H1 (cell line): ENCODE results near the gene OLFML2A. TPM values are rescaled to one million over a fixed set of nuclear protein-coding genes. Genes with fewer than 3 reads are reported as not detected.

Experiments
- CTCF ChIA-PET: fragments of 300-600 bp; sonication (Branson Sonifier 250); formaldehyde crosslinking; loops from one replicate; lab custom pipeline; 2021; ENCODE audit not compliant: partially characterized antibody; lab: Charles Lee
- POLR2A ChIA-PET: fragments of 300-600 bp; sonication (Branson Sonifier 250); formaldehyde crosslinking; loops from one replicate; lab custom pipeline; 2021; ENCODE audit warnings: inconsistent platforms; ENCODE audit not compliant: partially characterized antibody; lab: Charles Lee
- DNase-seq, 2 experiments: peaks; one replicate each; pipeline versions ENCODE4 v3.0.0 to v3.0.0-alpha.2; 2010 to 2022; ENCODE audit warnings: low spot score in 2 of 2, low read depth in 1 of 2, mixed read lengths in 1 of 2
- FAIRE-seq: peaks from 2 replicates; lab custom pipeline; 2011; peaks lifted over from hg19 to GRCh38; lab: Jason Lieb, UNC
- H2AFZ ChIP-seq: 2 replicates; pipeline ENCODE4 v1.8.1; 2012; ENCODE audit warnings: low read length, inconsistent platforms
- H2AK5ac ChIP-seq: 2 replicates; pipeline ENCODE4 v1.6.1; 2013; ENCODE audit warnings: low read depth, low read length
- H2BK120ac ChIP-seq: replicated peaks from 2 replicates; pipeline ENCODE3; 2013; ENCODE audit warnings: low read depth, low read length, inconsistent platforms
- H2BK12ac ChIP-seq: 2 replicates; pipeline ENCODE4 v1.6.1; 2013; ENCODE audit warnings: low read depth, low read length
- H2BK15ac ChIP-seq: 2 replicates; pipeline ENCODE4 v1.6.1; 2013; ENCODE audit warnings: low read length
- H2BK20ac ChIP-seq: 2 replicates; pipeline ENCODE4 v1.6.1; 2013; ENCODE audit warnings: low read length
- H2BK5ac ChIP-seq: 2 replicates; pipeline ENCODE4 v1.6.1; 2013; ENCODE audit warnings: low read depth, low read length
- H3K14ac ChIP-seq: 2 replicates; pipeline ENCODE4 v1.6.1; 2013; ENCODE audit warnings: inconsistent platforms; ENCODE audit not compliant: insufficient read length
- H3K18ac ChIP-seq: 2 replicates; pipeline ENCODE4 v1.6.1; 2013; ENCODE audit warnings: low read length; ENCODE audit errors: extremely low read depth
- H3K23ac ChIP-seq: 2 replicates; pipeline ENCODE4 v1.6.1; 2013; ENCODE audit warnings: inconsistent platforms; ENCODE audit not compliant: insufficient read length
- H3K23me2 ChIP-seq: 2 replicates; pipeline ENCODE4 v1.6.1; 2013; ENCODE audit warnings: low read depth, low read length
- H3K27ac ChIP-seq: 2 replicates; pipeline ENCODE4 v1.6.1; 2011; ENCODE audit warnings: low read depth, low read length, inconsistent platforms
- H3K27me3 ChIP-seq, 4 experiments: replicated peaks in 1 of 4; 1 replicate in 1 of 4; 2 replicates in 3 of 4; pipeline versions ENCODE4 v1.6.1 to v1.8.1; 2011 to 2013; ENCODE audit warnings: low read length in 3 of 4, mild to moderate bottlenecking in 3 of 4, inconsistent platforms in 2 of 4, mixed read lengths in 2 of 4, moderate library complexity in 1 of 4; ENCODE audit not compliant: control insufficient read depth in 3 of 4, insufficient read depth in 3 of 4; ENCODE audit errors: extremely low read depth in 1 of 4
- H3K36me3 ChIP-seq, 4 experiments: 2 replicates each; pipeline versions ENCODE4 v1.6.1 to v1.8.1; 2011 to 2013; ENCODE audit warnings: mild to moderate bottlenecking in 4 of 4, low read length in 3 of 4, moderate library complexity in 2 of 4, control low read depth in 1 of 4, inconsistent platforms in 1 of 4; ENCODE audit not compliant: insufficient read depth in 4 of 4, control insufficient read depth in 2 of 4
- H3K4ac ChIP-seq: replicated peaks from 2 replicates; pipeline ENCODE3; 2013; ENCODE audit warnings: low read length, low read depth, mixed read lengths, inconsistent platforms; ENCODE audit not compliant: insufficient read length
- H3K4me1 ChIP-seq, 4 experiments: replicated peaks in 1 of 4; 1 replicate in 1 of 4; 2 replicates in 3 of 4; pipeline versions ENCODE4 v1.6.1 to v1.8.1; 2011 to 2013; ENCODE audit warnings: low read length in 3 of 4, inconsistent platforms in 2 of 4, mixed read lengths in 1 of 4; ENCODE audit not compliant: insufficient read depth in 4 of 4, control insufficient read depth in 3 of 4
- H3K4me2 ChIP-seq, 2 experiments: 2 replicates each; pipeline versions ENCODE4 v1.6.1 to v1.8.1; 2011 to 2013; ENCODE audit warnings: low read depth in 2 of 2, low read length in 2 of 2, control low read depth in 1 of 2, inconsistent platforms in 1 of 2, mild to moderate bottlenecking in 1 of 2; ENCODE audit not compliant: insufficient read depth in 1 of 2
- H3K4me3 ChIP-seq, 4 experiments: fragments of 200-600, 300-600 bp in 1 of 4; sonication (generic), shearing (Covaris generic), sonication (Bioruptor Twin) in 1 of 4; 2 replicates each; pipeline versions ENCODE4 v1.5.1 to v1.8.1; 2011 to 2016; ENCODE audit warnings: low read length in 4 of 4, low read depth in 3 of 4, control low read depth in 2 of 4, inconsistent platforms in 2 of 4, mild to moderate bottlenecking in 2 of 4, mixed read lengths in 1 of 4, moderate library complexity in 1 of 4; ENCODE audit not compliant: insufficient read depth in 2 of 4; ENCODE audit errors: extremely low read depth in 1 of 4
- H3K56ac ChIP-seq: replicated peaks from 2 replicates; pipeline ENCODE3; 2013; ENCODE audit warnings: low read depth, mild to moderate bottlenecking, mixed read lengths, low read length, inconsistent platforms; ENCODE audit not compliant: insufficient read length
- H3K79me1 ChIP-seq: 2 replicates; pipeline ENCODE4 v1.6.1; 2013; ENCODE audit warnings: low read depth, low read length, control low read depth
- H3K79me2 ChIP-seq, 2 experiments: 2 replicates each; pipeline versions ENCODE4 v1.6.1 to v1.8.1; 2012 to 2013; ENCODE audit warnings: low read length in 2 of 2, mild to moderate bottlenecking in 2 of 2, inconsistent platforms in 1 of 2; ENCODE audit not compliant: insufficient read depth in 2 of 2, control insufficient read depth in 1 of 2
- H3K9ac ChIP-seq, 4 experiments: replicated peaks in 1 of 4; 1 replicate in 1 of 4; 2 replicates in 3 of 4; pipeline versions ENCODE4 v1.6.1 to v1.8.1; 2011 to 2013; ENCODE audit warnings: low read depth in 3 of 4, low read length in 3 of 4, control low read depth in 2 of 4, mild to moderate bottlenecking in 2 of 4, moderate library complexity in 2 of 4, inconsistent platforms in 1 of 4; ENCODE audit errors: extremely low read depth in 1 of 4
- H3K9me3 ChIP-seq, 2 experiments: 2 replicates each; pipeline versions ENCODE4 v1.6.1 to v1.8.1; 2012 to 2013; ENCODE audit warnings: mild to moderate bottlenecking in 2 of 2, moderate library complexity in 2 of 2, control low read depth in 1 of 2, inconsistent platforms in 1 of 2, low read depth in 1 of 2, low read length in 1 of 2, mixed read lengths in 1 of 2; ENCODE audit not compliant: insufficient read depth in 2 of 2
- H4K20me1 ChIP-seq, 2 experiments: replicated peaks in 1 of 2; 2 replicates each; pipeline versions ENCODE3 to v1.8.1; 2011 to 2013; ENCODE audit warnings: inconsistent platforms in 2 of 2, low read length in 2 of 2, mild to moderate bottlenecking in 1 of 2; ENCODE audit not compliant: insufficient read depth in 2 of 2, control insufficient read depth in 1 of 2
- H4K5ac ChIP-seq: 2 replicates; pipeline ENCODE4 v1.6.1; 2013; ENCODE audit warnings: low read length, low read depth, mixed read lengths, inconsistent platforms; ENCODE audit not compliant: insufficient read length
- H4K8ac ChIP-seq: 2 replicates; pipeline ENCODE4 v1.8.0; 2013; ENCODE audit warnings: mild to moderate bottlenecking, moderate library complexity, low read length, inconsistent platforms; ENCODE audit not compliant: insufficient read depth; ENCODE audit errors: extremely low read depth
- H4K91ac ChIP-seq: replicated peaks from 2 replicates; pipeline ENCODE3; 2013; ENCODE audit warnings: low read length, mixed read lengths, inconsistent platforms; ENCODE audit not compliant: insufficient read length
- CBX5 ChIP-seq: fragments of 300-800, 300-1000 bp; sonication (generic); IDR thresholded peaks from 2 replicates; pipeline ENCODE4 v1.7.1; 2016; ENCODE audit warnings: antibody characterized with exemption, low read length, low read depth
- CHD1 ChIP-seq: IDR thresholded peaks from 2 replicates; pipeline ENCODE4 v1.6.1; 2012; ENCODE audit warnings: low read depth, low read length, improper control_type of control experiment
- HDAC2 ChIP-seq, 2 experiments: fragments of 300-600 bp in 1 of 2; sonication (generic) in 1 of 2; IDR thresholded peaks; 2 replicates each; pipeline ENCODE4 v1.6.1; 2011 to 2012; ENCODE audit warnings: low read depth in 2 of 2, low read length in 2 of 2, mild to moderate bottlenecking in 2 of 2, moderate library complexity in 2 of 2, borderline replicate concordance in 1 of 2, inconsistent platforms in 1 of 2
- JUND ChIP-seq: IDR thresholded peaks from 2 replicates; pipeline ENCODE4 v1.6.1; 2011; ENCODE audit warnings: mild to moderate bottlenecking, improper control_type of control experiment, low read length
- KDM1A ChIP-seq: fragments of 200-600, 300-600 bp; sonication (generic); IDR thresholded peaks from 2 replicates; pipeline ENCODE4 v1.7.1; 2016; ENCODE audit warnings: mild to moderate bottlenecking, low read length, borderline replicate concordance
- PHF8 ChIP-seq: fragments of 200-600 bp; sonication (generic); conservative IDR thresholded peaks from 2 replicates; pipeline ENCODE4 v1.7.1; 2012; ENCODE audit warnings: low read depth, mild to moderate bottlenecking, inconsistent platforms, low read length, moderate library complexity
- POU5F1 ChIP-seq: IDR thresholded peaks from 2 replicates; pipeline ENCODE4 v1.6.1; 2011; ENCODE audit warnings: low read depth, mild to moderate bottlenecking, low read length, moderate library complexity
- SAP30 ChIP-seq: fragments of 300-600 bp; sonication (generic); IDR thresholded peaks from 2 replicates; pipeline ENCODE4 v1.7.1; 2012; ENCODE audit warnings: low read length, moderate library complexity, mild to moderate bottlenecking, inconsistent platforms; ENCODE audit not compliant: insufficient read depth, insufficient replicate concordance
- SIX5 ChIP-seq: IDR thresholded peaks from 2 replicates; pipeline ENCODE4 v1.6.1; 2011; ENCODE audit warnings: mild to moderate bottlenecking, low read depth, low read length
- SP2 ChIP-seq: IDR thresholded peaks from 2 replicates; pipeline ENCODE4 v1.6.1; 2012; ENCODE audit warnings: mild to moderate bottlenecking, low read length, inconsistent platforms
- SP4 ChIP-seq: IDR thresholded peaks from 2 replicates; pipeline ENCODE4 v1.6.1; 2012; ENCODE audit warnings: low read length, inconsistent platforms
- SRF ChIP-seq: IDR thresholded peaks from 2 replicates; pipeline ENCODE4 v1.6.1; 2011; ENCODE audit warnings: mild to moderate bottlenecking, low read depth, low read length, moderate library complexity
- TBP ChIP-seq: IDR thresholded peaks from 2 replicates; pipeline ENCODE4 v1.6.1; 2011; ENCODE audit warnings: low read depth, low read length, improper control_type of control experiment
- ZNF274 ChIP-seq: IDR thresholded peaks from 2 replicates; pipeline ENCODE4 v1.7.0; 2012; ENCODE audit warnings: low read length, borderline replicate concordance; ENCODE audit errors: extremely low read depth
- WGBS, 2 experiments: shearing (Covaris generic) in 1 of 2; methylation state at CpG; one replicate each; pipeline versions ENCODE4 v1.1.6 to v1.1.7; 2013 to 2015; ENCODE audit warnings: low lambda C conversion rate in 2 of 2, mixed read lengths in 2 of 2, inconsistent platforms in 1 of 2, low coverage in 1 of 2, missing lambda C conversion rate in 1 of 2; ENCODE audit not compliant: insufficient replicate concordance in 2 of 2, insufficient coverage in 1 of 2, insufficient read length in 1 of 2; ENCODE audit errors: extremely low coverage in 1 of 2, missing lambda C conversion rate in 1 of 2; 5-methylcytosine and 5-hydroxymethylcytosine counted together
- polyA plus RNA-seq, 7 experiments: library from polyadenylated mRNA; depleted of rRNA in 3 of 7; stranded (reverse) in 5 of 7; unstranded in 2 of 7; fragments of >200 nt in 5 of 7; fragments of 200-250 nt in 2 of 7; gene quantifications; 1 replicate in 5 of 7; 2 replicates in 1 of 7; 4 replicates in 1 of 7; pipeline versions ENCODE4 v1.2.1 to v1.2.3, GENCODE V29; 2011 to 2013; ENCODE audit warnings: missing spikeins in 2 of 7, mixed read lengths in 2 of 7
- total RNA-seq: library from RNA; stranded (reverse); fragmentation: NEBNext Ultra II Directional; extraction: Animal tissue kit (Norgen Biotek cat#: 25700); gene quantifications from 2 replicates; pipeline ENCODE4 v1.2.1, GENCODE V29; 2021

The OLFML2A gene
- total and polyA plus RNA-seq, 2 of the 8 experiments (the other 6 are each of a cell fraction or from before 2014, with no cell fraction given) = 7.8 to 11.5 TPM

GRCh38 chr9:124759327-124759726 lies 17.6 kb upstream of the OLFML2A start:
- H3K4me1 ChIP-seq = peaks cover 11 to 48% (median 28%) of the 10 kb centered on the region in 4 experiments; a peak in 5 of 7 replicates
- no peak overlapping the region for H3K23ac ChIP-seq
- 56% methylated on average over 2 of the region's 2 CpGs; no CpG with 5 or more reads in 1 of the 2 experiments for WGBS, 2 experiments
- peak overlapping the region; percentile 36 for H3K4ac ChIP-seq
- no peaks in the 10 kb centered on the region for H3K27me3 ChIP-seq
- no peak overlapping the region for H2BK15ac ChIP-seq
- ChIA-PET POLR2A (interaction anchor here (1.1 to 5.5 kb wide), 4 partner anchors 11 to 98 kb away, joined by 3 to 50 read pairs (median 4); partner anchors contain the start of gene NR6A1), CTCF (interaction anchor here (0.8 to 5.5 kb wide), 8 partner anchors 10 to 214 kb away, joined by 3 to 31 read pairs (median 4); partner anchors contain the start of gene WDR38)
- H3K79me1 ChIP-seq = no peaks in the 10 kb centered on the region
- no peaks in the 10 kb centered on the region for H3K36me3 ChIP-seq
- H4K20me1 ChIP-seq = no peaks in the 10 kb centered on the region
- H3K9me3 ChIP-seq = no peaks in the 10 kb centered on the region
- 0 out of 2 replicates have a peak, but pooled peaks cover 3% of the 10 kb centered on the region for H3K23me2 ChIP-seq
- no peak for DNase-seq
- H3K27ac ChIP-seq = peak overlapping the region; percentile 36; the same call in 1 of the 2 replicates
- H3K56ac ChIP-seq = no peak overlapping the region
- no peak overlapping the region for H4K8ac ChIP-seq
- peak overlapping the region; percentile 36 for H4K91ac ChIP-seq
- no peak for FAIRE-seq
- no peak overlapping the region for H2AFZ ChIP-seq
- peak overlapping the region; percentile 3 for H2BK120ac ChIP-seq
- no peak overlapping the region for H3K14ac ChIP-seq
- H2BK5ac ChIP-seq = peak overlapping the region; percentile 53; the same call in 1 of the 2 replicates
- H3K4me3 ChIP-seq = peak overlapping the region in 1 of 4 experiments; percentile 56; a peak in 1 of 8 replicates
- peak overlapping the region; percentile 49 for H2BK20ac ChIP-seq
- H4K5ac ChIP-seq = peak overlapping the region; percentile 16
- peak overlapping the region; percentile 60 for H2BK12ac ChIP-seq
- H3K9ac ChIP-seq = no peak overlapping the region
- H2AK5ac ChIP-seq = 0 out of 2 replicates have a peak overlapping the region, but pooled peaks have one; percentile 5
- H3K4me2 ChIP-seq = peak overlapping the region; percentile 61 to 76
- H3K79me2 ChIP-seq = peaks cover 0 to 84% of the 10 kb centered on the region in 2 experiments; a peak in 3 of 4 replicates
- peak overlapping the region; percentile 6; the same call in 1 of the 2 replicates for H3K18ac ChIP-seq
- TF ChIP-seq SAP30 (no peak), CBX5 (no peak), PHF8 (no peak), JUND (no peak), CHD1 (no peak), ZNF274 (no peak), KDM1A (no peak), SIX5 (no peak), SRF (no peak), SP2 (no peak), HDAC2 (IDR thresholded peaks at IDR 0.05; ENCODE audit: borderline replicate concordance in 1 of 2, low read depth in 2 of 2, low read length in 2 of 2) (no peak), SP4 (no peak), TBP (no peak), POU5F1 (no peak)
